GM23338 (cell line): ENCODE measurements around the gene C12orf60. TPM values are rescaled to one million over a fixed set of nuclear protein-coding genes. Genes with fewer than 3 reads are reported as not detected.

Experiments
- ATAC-seq: fragments of 200-7000 bp; cut with Tn5 transposase; 3 replicates; pipeline ENCODE4 v1.9.1; 2020
- DNase-seq: peaks from one replicate; pipeline ENCODE4 v3.0.0-alpha.2; 2015; ENCODE audit warnings: low spot score
- H2AFZ ChIP-seq: fragments of 200-600 bp; sonication (generic); 2 replicates; pipeline ENCODE4 v1.8.0; 2016; ENCODE audit warnings: antibody characterized with exemption, mild to moderate bottlenecking, moderate library complexity
- H3F3A ChIP-seq: fragments of 200-600 bp; sonication (generic); replicated peaks from 2 replicates; pipeline ENCODE4 v1.8.0; 2017; ENCODE audit warnings: antibody characterized with exemption, mixed run types, low read depth
- H3K27ac ChIP-seq: fragments of 200-600 bp; sonication (generic); 2 replicates; pipeline ENCODE4 v1.6.1; 2016; ENCODE audit warnings: low read depth
- H3K27me3 ChIP-seq: fragments of 200-600 bp; sonication (generic); 2 replicates; pipeline ENCODE4 v1.8.0; 2016; ENCODE audit warnings: mild to moderate bottlenecking, mixed run types, moderate library complexity; ENCODE audit not compliant: insufficient read depth
- H3K36me3 ChIP-seq: fragments of 200-600 bp; sonication (generic); 2 replicates; pipeline ENCODE4 v1.8.0; 2016; ENCODE audit warnings: mild to moderate bottlenecking; ENCODE audit not compliant: insufficient read depth
- H3K4me1 ChIP-seq: fragments of 200-600 bp; sonication (generic); 2 replicates; pipeline ENCODE4 v1.8.0; 2016; ENCODE audit warnings: mild to moderate bottlenecking, moderate library complexity; ENCODE audit not compliant: insufficient read depth
- H3K4me2 ChIP-seq: fragments of 200-600 bp; sonication (generic); 2 replicates; pipeline ENCODE4 v1.7.1; 2017; ENCODE audit warnings: mixed run types
- H3K4me3 ChIP-seq: fragments of 200-600 bp; sonication (generic); 2 replicates; pipeline ENCODE4 v1.6.1; 2016; ENCODE audit warnings: mixed run types
- H3K79me2 ChIP-seq: fragments of 200-600 bp; sonication (generic); replicated peaks from 2 replicates; pipeline ENCODE4 v1.8.0; 2017; ENCODE audit warnings: mild to moderate bottlenecking; ENCODE audit not compliant: insufficient read depth
- H3K9me2 ChIP-seq: fragments of 200-600 bp; sonication (generic); 2 replicates; pipeline ENCODE4 v1.8.0; 2017; ENCODE audit not compliant: insufficient read depth
- H4K20me1 ChIP-seq: fragments of 200-600 bp; sonication (generic); replicated peaks from 2 replicates; pipeline ENCODE4 v1.8.0; 2017; ENCODE audit warnings: mild to moderate bottlenecking; ENCODE audit not compliant: insufficient read depth
- H3K27ac Mint-ChIP-seq: 2 replicates; pipeline ENCODE4 v1.8.0; 2020; ENCODE audit warnings: inconsistent platforms, mild to moderate bottlenecking, moderate library complexity, mixed read lengths
- H3K27me3 Mint-ChIP-seq: 3 replicates; pipeline ENCODE4 v1.8.0; 2022; ENCODE audit warnings: low read depth, mild to moderate bottlenecking, moderate library complexity, mixed read lengths, inconsistent platforms; ENCODE audit not compliant: insufficient read depth, poor library complexity
- H3K36me3 Mint-ChIP-seq: 3 replicates; pipeline ENCODE4 v1.8.0; 2021; ENCODE audit warnings: low read depth, mild to moderate bottlenecking, inconsistent platforms, moderate library complexity, mixed read lengths
- H3K4me1 Mint-ChIP-seq: 3 replicates; pipeline ENCODE4 v1.8.0; 2020; ENCODE audit warnings: mild to moderate bottlenecking, inconsistent platforms, mixed read lengths
- H3K4me3 Mint-ChIP-seq: 3 replicates; pipeline ENCODE4 v1.8.0; 2021; ENCODE audit warnings: moderate library complexity, mild to moderate bottlenecking, inconsistent platforms, mixed read lengths
- H3K9me3 Mint-ChIP-seq: 3 replicates; pipeline ENCODE4 v1.8.0; 2020; ENCODE audit warnings: moderate library complexity, mild to moderate bottlenecking, inconsistent platforms, mixed read lengths
- CREB1 ChIP-seq: fragments of 250-450 bp; sonication (Bioruptor Pico); IDR thresholded peaks from 2 replicates; pipeline ENCODE4 v1.5.0; 2020; ENCODE audit warnings: low read depth, mild to moderate bottlenecking, moderate library complexity
- ETS1 ChIP-seq: IDR thresholded peaks from 2 replicates; pipeline ENCODE4 v1.6.1; 2016; ENCODE audit warnings: antibody characterized with exemption
- EZH2 ChIP-seq: fragments of 200-600 bp; sonication (generic); IDR thresholded peaks from one replicate; pipeline ENCODE4 v1.8.0; 2017; ENCODE audit warnings: antibody characterized with exemption, mild to moderate bottlenecking, low read depth; ENCODE audit not compliant: unreplicated experiment
- EZH2phosphoT487 ChIP-seq: fragments of 200-600 bp; sonication (generic); IDR thresholded peaks from one replicate; pipeline ENCODE4 v1.8.1; 2018; ENCODE audit warnings: antibody characterized with exemption; ENCODE audit not compliant: unreplicated experiment
- NANOG ChIP-seq: IDR thresholded peaks from 2 replicates; pipeline ENCODE4 v1.6.1; 2016; ENCODE audit warnings: antibody characterized with exemption, borderline replicate concordance
- POLR2AphosphoS5 ChIP-seq: IDR thresholded peaks from 2 replicates; pipeline ENCODE4 v1.6.1; 2016; ENCODE audit warnings: antibody characterized with exemption, low read depth
- STAT1 ChIP-seq: IDR thresholded peaks from one replicate; pipeline ENCODE4 v1.6.1; 2016; ENCODE audit warnings: antibody characterized with exemption; ENCODE audit not compliant: unreplicated experiment
- ZNF114 ChIP-seq: fragments of 250-450 bp; sonication (Bioruptor Pico); IDR thresholded peaks from 2 replicates; pipeline ENCODE4 v1.5.0; 2020; ENCODE audit warnings: mild to moderate bottlenecking, moderate library complexity
- ZNF331 ChIP-seq: fragments of 250-450 bp; sonication (Bioruptor Pico); IDR thresholded peaks from 2 replicates; pipeline ENCODE4 v1.5.0; 2020; ENCODE audit warnings: low read depth, mild to moderate bottlenecking, moderate library complexity
- polyA plus RNA-seq: library from polyadenylated mRNA; unstranded; fragments of >200 nt; fragmentation: Nextera tagmentation; extraction: Ambion mirVana; gene quantifications from 2 replicates; pipeline ENCODE4 v1.2.1, GENCODE V29; 2016
- total RNA-seq: library from RNA; depleted of rRNA; stranded (reverse); fragments of >200 nt; shearing (Covaris generic); gene quantifications from 2 replicates; pipeline ENCODE4 v1.2.3, GENCODE V29; 2014
- TF ChIP-seq, protein P1 (sequence below): IDR thresholded peaks from one replicate; pipeline ENCODE4 v1.6.1; 2018; ENCODE audit warnings: antibody characterized with exemption; ENCODE audit not compliant: unreplicated experiment
- TF ChIP-seq, protein P2 (sequence below), 2 experiments: fragments of 200-600 bp in 1 of 2; sonication (generic) in 1 of 2; conservative IDR thresholded peaks; 2 replicates each; pipeline versions ENCODE4 v1.5.1 to v1.6.1; 2016 to 2017; ENCODE audit warnings: antibody characterized with exemption in 2 of 2, low read depth in 2 of 2, mild to moderate bottlenecking in 2 of 2, moderate library complexity in 1 of 2

Gene C12orf60
- total and polyA plus RNA-seq, 2 experiments from 2014 or later = 1.7 to 2.3 TPM

GRCh38 chr12:14840616-14841015 lies 37.1 kb downstream of the C12orf60 start:
- H3K27me3 ChIP-seq = no peaks in the 10 kb centered on the region
- H2AFZ ChIP-seq = no peak overlapping the region
- H3K27ac ChIP-seq = no peak overlapping the region
- H3K36me3 ChIP-seq = no peaks in the 10 kb centered on the region
- H4K20me1 ChIP-seq = no peaks in the 10 kb centered on the region
- no peak overlapping the region for H3K4me2 ChIP-seq
- DNase-seq (no peak), ATAC-seq (no peak)
- H3K4me1 ChIP-seq = no peaks in the 10 kb centered on the region
- no peaks in the 10 kb centered on the region for H3K9me2 ChIP-seq
- Mint-ChIP-seq H3K36me3 (peaks cover 2% of the 10 kb centered on the region; the same call in 1 of the 3 replicates), H3K27me3 (no peaks in the 10 kb centered on the region), H3K27ac (no peak overlapping the region), H3K4me1 (peaks cover 3% of the 10 kb centered on the region; the same call in 1 of the 3 replicates), H3K9me3 (peaks cover 9% of the 10 kb centered on the region; the same call in 1 of the 3 replicates), H3K4me3 (no peak overlapping the region)
- no peaks in the 10 kb centered on the region for H3F3A ChIP-seq
- H3K79me2 ChIP-seq = no peaks in the 10 kb centered on the region
- TF ChIP-seq CREB1 = no peak
- no peak for TF ChIP-seq NANOG
- no peak for TF ChIP-seq STAT1
- TF ChIP-seq, protein P1, sequence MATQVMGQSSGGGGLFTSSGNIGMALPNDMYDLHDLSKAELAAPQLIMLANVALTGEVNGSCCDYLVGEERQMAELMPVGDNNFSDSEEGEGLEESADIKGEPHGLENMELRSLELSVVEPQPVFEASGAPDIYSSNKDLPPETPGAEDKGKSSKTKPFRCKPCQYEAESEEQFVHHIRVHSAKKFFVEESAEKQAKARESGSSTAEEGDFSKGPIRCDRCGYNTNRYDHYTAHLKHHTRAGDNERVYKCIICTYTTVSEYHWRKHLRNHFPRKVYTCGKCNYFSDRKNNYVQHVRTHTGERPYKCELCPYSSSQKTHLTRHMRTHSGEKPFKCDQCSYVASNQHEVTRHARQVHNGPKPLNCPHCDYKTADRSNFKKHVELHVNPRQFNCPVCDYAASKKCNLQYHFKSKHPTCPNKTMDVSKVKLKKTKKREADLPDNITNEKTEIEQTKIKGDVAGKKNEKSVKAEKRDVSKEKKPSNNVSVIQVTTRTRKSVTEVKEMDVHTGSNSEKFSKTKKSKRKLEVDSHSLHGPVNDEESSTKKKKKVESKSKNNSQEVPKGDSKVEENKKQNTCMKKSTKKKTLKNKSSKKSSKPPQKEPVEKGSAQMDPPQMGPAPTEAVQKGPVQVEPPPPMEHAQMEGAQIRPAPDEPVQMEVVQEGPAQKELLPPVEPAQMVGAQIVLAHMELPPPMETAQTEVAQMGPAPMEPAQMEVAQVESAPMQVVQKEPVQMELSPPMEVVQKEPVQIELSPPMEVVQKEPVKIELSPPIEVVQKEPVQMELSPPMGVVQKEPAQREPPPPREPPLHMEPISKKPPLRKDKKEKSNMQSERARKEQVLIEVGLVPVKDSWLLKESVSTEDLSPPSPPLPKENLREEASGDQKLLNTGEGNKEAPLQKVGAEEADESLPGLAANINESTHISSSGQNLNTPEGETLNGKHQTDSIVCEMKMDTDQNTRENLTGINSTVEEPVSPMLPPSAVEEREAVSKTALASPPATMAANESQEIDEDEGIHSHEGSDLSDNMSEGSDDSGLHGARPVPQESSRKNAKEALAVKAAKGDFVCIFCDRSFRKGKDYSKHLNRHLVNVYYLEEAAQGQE = no peak
- TF ChIP-seq, protein P2, sequence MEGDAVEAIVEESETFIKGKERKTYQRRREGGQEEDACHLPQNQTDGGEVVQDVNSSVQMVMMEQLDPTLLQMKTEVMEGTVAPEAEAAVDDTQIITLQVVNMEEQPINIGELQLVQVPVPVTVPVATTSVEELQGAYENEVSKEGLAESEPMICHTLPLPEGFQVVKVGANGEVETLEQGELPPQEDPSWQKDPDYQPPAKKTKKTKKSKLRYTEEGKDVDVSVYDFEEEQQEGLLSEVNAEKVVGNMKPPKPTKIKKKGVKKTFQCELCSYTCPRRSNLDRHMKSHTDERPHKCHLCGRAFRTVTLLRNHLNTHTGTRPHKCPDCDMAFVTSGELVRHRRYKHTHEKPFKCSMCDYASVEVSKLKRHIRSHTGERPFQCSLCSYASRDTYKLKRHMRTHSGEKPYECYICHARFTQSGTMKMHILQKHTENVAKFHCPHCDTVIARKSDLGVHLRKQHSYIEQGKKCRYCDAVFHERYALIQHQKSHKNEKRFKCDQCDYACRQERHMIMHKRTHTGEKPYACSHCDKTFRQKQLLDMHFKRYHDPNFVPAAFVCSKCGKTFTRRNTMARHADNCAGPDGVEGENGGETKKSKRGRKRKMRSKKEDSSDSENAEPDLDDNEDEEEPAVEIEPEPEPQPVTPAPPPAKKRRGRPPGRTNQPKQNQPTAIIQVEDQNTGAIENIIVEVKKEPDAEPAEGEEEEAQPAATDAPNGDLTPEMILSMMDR (conservative IDR thresholded peaks at IDR 0.05; ENCODE audit: low read depth in 2 of 2) = no peak
- no peak overlapping the region for H3K4me3 ChIP-seq

DNA sequence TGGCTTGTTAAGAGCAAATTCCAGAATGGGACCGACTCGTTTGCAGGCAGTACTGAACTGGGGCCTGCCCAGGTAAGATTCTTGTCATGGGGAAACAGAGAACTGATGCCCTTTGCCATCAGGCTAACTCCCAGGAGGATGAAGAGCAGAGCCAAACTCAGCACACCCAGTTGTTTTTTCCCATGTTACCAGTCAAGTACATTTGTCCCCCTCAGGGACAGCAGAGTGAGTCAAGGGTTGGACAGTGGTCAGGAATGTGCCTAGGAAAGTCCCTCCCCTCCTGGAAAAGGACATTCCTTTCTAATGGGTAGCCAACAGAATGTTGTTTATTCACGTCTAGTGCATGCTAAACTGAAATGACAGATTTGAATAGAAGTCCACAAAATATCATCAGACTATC lies 38.3 kb downstream of the C12orf60 start:
- peak overlapping the region; percentile 8; the same call in 1 of the 2 replicates for H2AFZ ChIP-seq
- H3K4me2 ChIP-seq = no peak overlapping the region

More for the DNA sequence above, 38.3 kb downstream of the C12orf60 start:
- H3K4me1 Mint-ChIP-seq = peaks cover 3% of the 10 kb centered on the region; the same call in 1 of the 3 replicates
- Histone ChIP-seq H3K27me3 (no peaks in the 10 kb centered on the region), H4K20me1 (no peaks in the 10 kb centered on the region), H3K4me3 (no peak overlapping the region), H3K4me1 (no peaks in the 10 kb centered on the region), H3K9me2 (no peaks in the 10 kb centered on the region), H3F3A (no peaks in the 10 kb centered on the region), H3K36me3 (no peaks in the 10 kb centered on the region), H3K79me2 (no peaks in the 10 kb centered on the region), H3K27ac (no peak overlapping the region)
- TF ChIP-seq POLR2AphosphoS5 = no peak
- TF ChIP-seq, protein P2 (conservative IDR thresholded peaks at IDR 0.05; ENCODE audit: low read depth in 2 of 2) = no peak
- no peak for TF ChIP-seq EZH2
- TF ChIP-seq ZNF331 (CRISPR knock-in tag) = no peak
- TF ChIP-seq EZH2phosphoT487 = no peak
- TF ChIP-seq ZNF114 (CRISPR knock-in tag) = no peak
- no peak for TF ChIP-seq ETS1
- TF ChIP-seq, protein P1 = no peak
- TF ChIP-seq STAT1 = no peak
- no peak for TF ChIP-seq CREB1
- TF ChIP-seq NANOG = no peak
- peak; percentile 35 for DNase-seq
- H3K36me3 Mint-ChIP-seq = peaks cover 2% of the 10 kb centered on the region; the same call in 1 of the 3 replicates
- H3K9me3 Mint-ChIP-seq = peaks cover 9% of the 10 kb centered on the region; the same call in 1 of the 3 replicates
- ATAC-seq = no peak
- no peaks in the 10 kb centered on the region for H3K27me3 Mint-ChIP-seq
- no peak overlapping the region for H3K4me3 Mint-ChIP-seq
- no peak overlapping the region for H3K27ac Mint-ChIP-seq
